ENCODE measurements around the gene ABLIM2. TPM values are rescaled to one million over a fixed set of nuclear protein-coding genes. Genes with fewer than 3 reads are reported as not detected.

Gene ABLIM2
- total RNA-seq, 1 experiment from 2014 or later, result 1.0 TPM

DNA sequence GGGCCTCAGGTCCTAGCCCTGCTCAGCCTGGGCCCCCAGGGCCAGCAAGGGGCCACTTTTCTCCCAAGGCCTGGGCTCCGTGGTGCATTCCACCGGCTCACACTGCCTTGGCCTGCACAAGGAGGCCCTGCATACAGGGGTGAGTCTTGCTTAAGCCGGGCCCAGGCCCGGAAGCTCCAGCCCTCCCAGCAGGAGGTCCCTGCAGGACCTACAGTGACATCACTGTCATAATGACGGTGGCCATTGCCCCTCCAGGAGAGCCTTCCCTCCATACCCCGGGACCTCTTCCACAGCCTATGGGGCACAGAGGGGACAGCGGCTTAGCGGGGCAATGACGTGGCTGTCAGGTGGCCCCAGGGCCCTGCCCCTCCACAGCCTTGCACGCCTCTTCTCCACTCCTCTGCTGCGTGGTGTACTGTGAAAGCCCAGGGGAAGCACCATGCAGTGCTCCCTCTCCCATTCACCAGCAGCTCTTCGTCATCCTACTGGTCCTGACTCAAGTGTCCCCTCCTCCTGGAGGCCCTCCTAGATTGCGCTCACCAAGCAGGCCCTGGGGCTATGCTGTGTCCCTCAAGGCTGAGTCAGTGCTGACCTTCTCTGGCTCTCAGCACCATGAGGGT is 186.6 kb downstream of the ABLIM2 start:
- peak overlapping the region in 1 of 3 experiments; percentile 88; a peak in 2 of 7 replicates for H3K27ac Mint-ChIP-seq
- TF ChIP-seq, protein P1, sequence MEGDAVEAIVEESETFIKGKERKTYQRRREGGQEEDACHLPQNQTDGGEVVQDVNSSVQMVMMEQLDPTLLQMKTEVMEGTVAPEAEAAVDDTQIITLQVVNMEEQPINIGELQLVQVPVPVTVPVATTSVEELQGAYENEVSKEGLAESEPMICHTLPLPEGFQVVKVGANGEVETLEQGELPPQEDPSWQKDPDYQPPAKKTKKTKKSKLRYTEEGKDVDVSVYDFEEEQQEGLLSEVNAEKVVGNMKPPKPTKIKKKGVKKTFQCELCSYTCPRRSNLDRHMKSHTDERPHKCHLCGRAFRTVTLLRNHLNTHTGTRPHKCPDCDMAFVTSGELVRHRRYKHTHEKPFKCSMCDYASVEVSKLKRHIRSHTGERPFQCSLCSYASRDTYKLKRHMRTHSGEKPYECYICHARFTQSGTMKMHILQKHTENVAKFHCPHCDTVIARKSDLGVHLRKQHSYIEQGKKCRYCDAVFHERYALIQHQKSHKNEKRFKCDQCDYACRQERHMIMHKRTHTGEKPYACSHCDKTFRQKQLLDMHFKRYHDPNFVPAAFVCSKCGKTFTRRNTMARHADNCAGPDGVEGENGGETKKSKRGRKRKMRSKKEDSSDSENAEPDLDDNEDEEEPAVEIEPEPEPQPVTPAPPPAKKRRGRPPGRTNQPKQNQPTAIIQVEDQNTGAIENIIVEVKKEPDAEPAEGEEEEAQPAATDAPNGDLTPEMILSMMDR (conservative IDR thresholded peaks at IDR 0.05), result no peak
- Histone ChIP-seq H3K27ac (ENCODE audit: insufficient read length, low read depth, low read length) (no peak overlapping the region), H3K56ac (ENCODE audit: insufficient read length, low read depth, low read length) (no peak overlapping the region), H2BK12ac (ENCODE audit: insufficient read length, low read depth, low read length) (no peak overlapping the region), H4K20me1 (ENCODE audit: control insufficient read depth, insufficient read depth, insufficient read length) (peaks cover 2% of the 10 kb centered on the region), H3K14ac (ENCODE audit: insufficient read depth, low read length) (no peak overlapping the region), H2BK120ac (ENCODE audit: low read depth, low read length, poor library complexity, severe bottlenecking) (no peak overlapping the region), H3K18ac (ENCODE audit: insufficient read length, low read depth, low read length) (no peak overlapping the region), H3K23ac (ENCODE audit: insufficient read length, low read depth, low read length) (no peak overlapping the region), H2BK20ac (ENCODE audit: low read depth, low read length, poor library complexity, severe bottlenecking) (no peak overlapping the region), H2AFZ (ENCODE audit: low read length) (no peak overlapping the region), H3K27me3 (ENCODE audit: insufficient read depth, low read length) (no peaks in the 10 kb centered on the region), H2AK5ac (ENCODE audit: insufficient read length, low read length) (no peak overlapping the region), H3K9me3 (ENCODE audit: control insufficient read depth, low read depth, low read length) (no peaks in the 10 kb centered on the region), H2BK5ac (ENCODE audit: insufficient read length, low read length) (no peak overlapping the region), H4K91ac (ENCODE audit: insufficient read length, low read depth, low read length) (no peak overlapping the region), H4K8ac (replicated peaks; ENCODE audit: insufficient read length, low read depth, low read length) (no peak overlapping the region), H3K79me2 (ENCODE audit: insufficient read depth, low read length) (no peaks in the 10 kb centered on the region), H3K23me2 (ENCODE audit: insufficient read length, low read depth, low read length, poor library complexity, severe bottlenecking) (no peaks in the 10 kb centered on the region), H3T11ph (ENCODE audit: low read length) (no peak overlapping the region), H3K79me1 (ENCODE audit: insufficient read depth, low read depth, low read length, poor library complexity, severe bottlenecking) (no peaks in the 10 kb centered on the region), H3K4me1 (ENCODE audit: insufficient read depth, low read length) (no peaks in the 10 kb centered on the region; the same call in 1 of the 2 replicates), H3K4ac (ENCODE audit: low read depth, low read length) (no peak overlapping the region), H4K5ac (ENCODE audit: insufficient read length, low read depth, low read length) (no peak overlapping the region), H3K4me2 (ENCODE audit: insufficient read depth, insufficient read length, low read length) (no peak overlapping the region), H3K9ac (ENCODE audit: extremely low read depth, insufficient read length, low read length) (no peak overlapping the region), H2BK15ac (ENCODE audit: low read depth, low read length) (no peak overlapping the region)
- no peak overlapping the region for H3K4me3 Mint-ChIP-seq
- H3K27me3 Mint-ChIP-seq (ENCODE audit: low read depth), result no peaks in the 10 kb centered on the region
- H3K4me1 Mint-ChIP-seq, result peaks cover 21 to 27% of the 10 kb centered on the region in 2 experiments
- DNase-seq, result no peak
- H3K36me3 Mint-ChIP-seq (ENCODE audit: insufficient read depth in 1 of 3, low read depth in 3 of 3), result no peaks in the 10 kb centered on the region; a peak in 1 of 7 replicates
- WGBS (ENCODE audit: extremely low coverage, insufficient read length, low lambda C conversion rate), result no CpG with 5 or more reads among the region's 13 CpGs
- H3K9me3 Mint-ChIP-seq, result no peaks in the 10 kb centered on the region; a peak in 1 of 5 replicates
